K562 (cell line): ENCODE data around the gene USP6.
A peak's percentile ranks its signal among the peaks of the same experiment; 100 is the strongest.

Source experiments
- KDM1A ChIP-seq, 2 experiments: fragments of 450-650 bp; IDR thresholded peaks; 2 replicates each; pipeline ENCODE4 v1.6.1; 2016; ENCODE audit warnings: mild to moderate bottlenecking in 2 of 2
- POLR2A ChIP-seq: fragments of 450-650 bp; conservative IDR thresholded peaks from 2 replicates; pipeline ENCODE4 v1.6.1; 2016
- RFX5 ChIP-seq: IDR thresholded peaks from 2 replicates; pipeline ENCODE4 v1.6.1; 2011; ENCODE audit warnings: low read depth, mild to moderate bottlenecking, improper control_type of control experiment, low read length
- SRF ChIP-seq, 2 experiments: fragments of 250-450, 450-650 bp in 1 of 2; sonication (Bioruptor Pico) in 1 of 2; sonication (generic) in 1 of 2; formaldehyde crosslinking; IDR thresholded peaks; 2 replicates each; pipeline versions ENCODE4 v1.5.0 to v1.5.1; 2020 to 2022; ENCODE audit warnings: mild to moderate bottlenecking in 1 of 2, missing genetic modification reagents in 1 of 2

DNA sequence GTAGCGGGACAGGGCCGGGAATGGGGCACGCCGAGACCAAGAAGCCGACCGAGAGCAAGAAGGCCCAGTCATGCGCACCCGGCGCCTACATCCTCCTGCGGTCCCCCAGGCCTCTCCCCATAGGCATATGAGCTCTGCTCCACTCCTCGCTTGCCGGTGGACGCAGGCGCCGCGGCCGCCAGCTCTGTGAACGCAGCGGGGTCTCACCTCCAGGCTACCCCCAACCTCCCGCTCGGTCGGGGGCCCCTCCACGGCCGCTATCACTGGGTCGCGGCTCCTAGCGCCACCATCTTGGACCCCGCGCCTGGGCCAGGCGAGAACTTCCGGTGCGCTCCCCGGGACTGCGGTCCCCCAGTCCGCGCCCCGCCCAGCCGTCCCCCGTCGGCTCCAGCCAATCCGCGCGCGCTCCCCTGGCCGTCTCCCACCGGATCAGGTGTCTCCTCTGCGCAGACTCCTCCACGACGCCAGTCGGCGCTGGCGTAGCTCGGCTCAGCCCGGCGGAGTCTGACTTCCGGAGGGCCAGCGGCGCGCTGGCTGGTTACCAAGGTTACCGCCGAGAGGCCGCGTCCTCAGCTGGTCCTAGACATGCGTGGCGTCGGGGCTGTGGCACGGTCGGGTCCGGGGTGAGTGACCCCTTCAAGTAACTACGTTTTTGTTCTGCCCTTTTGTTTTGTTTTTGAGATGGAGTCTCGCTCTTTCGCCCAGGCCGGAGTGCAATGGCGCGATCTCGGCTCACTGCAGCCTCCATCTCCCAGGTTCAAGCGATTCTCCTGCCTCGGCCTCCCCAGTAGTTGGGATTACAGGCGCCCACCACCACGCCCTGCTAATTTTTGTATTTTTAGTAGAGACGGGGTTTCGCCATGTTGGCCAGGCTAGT is 75.9 kb downstream of the USP6 start, which contains the start of gene ZNF594:
- TF ChIP-seq SRF (CRISPR knock-in tag; IDR thresholded peaks at IDR 0.05), result no peak
- no peak for TF ChIP-seq RFX5
- TF ChIP-seq KDM1A (IDR thresholded peaks at IDR 0.05), result no peak
- TF ChIP-seq POLR2A, result peak; percentile 86
